IPS-18c (cell line): ENCODE measurements around the gene RCOR3.
"Not testable (repeated sequence)": the region's sequence is repeated elsewhere in the genome, so short reads cannot be mapped to it uniquely, and the experiment has no call there.

Experiments
- H3K4me3 ChIP-seq: 2 replicates; pipeline ENCODE4 v1.7.0; 2013; ENCODE audit warnings: low read depth, mild to moderate bottlenecking, low read length, moderate library complexity; ENCODE audit not compliant: insufficient read depth
- H3K9me3 ChIP-seq: one replicate; pipeline ENCODE4 v1.6.1; 2013; ENCODE audit warnings: mild to moderate bottlenecking, low read length, moderate library complexity; ENCODE audit not compliant: control insufficient read depth, insufficient read depth

Gene RCOR3

GRCh38 chr1:211347077-211347844, 88.1 kb downstream of the RCOR3 start:
- Histone ChIP-seq H3K9me3 (peaks cover 5% of the 10 kb centered on the region), H3K4me3 (no peak overlapping the region)

- Histone ChIP-seq H3K4me3 (no peak overlapping the region), H3K9me3 (peaks cover 5% of the 10 kb centered on the region)
Measured at GRCh38 chr1:211348547-211348946, 89.4 kb downstream of the RCOR3 start.

GRCh38 chr1:211349741-211350140, 90.6 kb downstream of the RCOR3 start:
- no peak overlapping the region for H3K4me3 ChIP-seq
- peaks cover 5% of the 10 kb centered on the region for H3K9me3 ChIP-seq

GRCh38 chr1:211352055-211352454, 92.9 kb downstream of the RCOR3 start:
- not testable (repeated sequence) for H3K4me3 ChIP-seq, H3K9me3 ChIP-seq

GRCh38 chr1:211352465-211352864, 93.3 kb downstream of the RCOR3 start:
- Histone ChIP-seq H3K9me3 (peaks cover 5% of the 10 kb centered on the region), H3K4me3 (no peak overlapping the region)

GRCh38 chr1:211352985-211353515, 93.9 kb downstream of the RCOR3 start:
- peaks cover 5% of the 10 kb centered on the region for H3K9me3 ChIP-seq
- no peak overlapping the region for H3K4me3 ChIP-seq

GRCh38 chr1:211353562-211354212, 94.5 kb downstream of the RCOR3 start:
- Histone ChIP-seq H3K9me3 (peaks cover 5% of the 10 kb centered on the region), H3K4me3 (no peak overlapping the region)

GRCh38 chr1:211355873-211356272, 96.7 kb downstream of the RCOR3 start:
- H3K4me3 ChIP-seq = no peak overlapping the region

GRCh38 chr1:211356723-211357407, 97.7 kb downstream of the RCOR3 start:
- Histone ChIP-seq H3K4me3 (no peak overlapping the region), H3K9me3 (no peaks in the 10 kb centered on the region)

More at GRCh38 chr1:211355873-211356272, 96.7 kb downstream of the RCOR3 start:
- no peaks in the 10 kb centered on the region for H3K9me3 ChIP-seq

- Histone ChIP-seq H3K4me3 (no peak overlapping the region), H3K9me3 (no peaks in the 10 kb centered on the region)
Measured at GRCh38 chr1:211358685-211359084, 99.5 kb downstream of the RCOR3 start.

- Histone ChIP-seq H3K9me3 (no peaks in the 10 kb centered on the region), H3K4me3 (no peak overlapping the region)
Measured at GRCh38 chr1:211359876-211360275, 100.7 kb downstream of the RCOR3 start.

GRCh38 chr1:211361202-211361601, 102.0 kb downstream of the RCOR3 start:
- H3K9me3 ChIP-seq = no peaks in the 10 kb centered on the region

More at GRCh38 chr1:211361202-211361601, 102.0 kb downstream of the RCOR3 start:
- no peak overlapping the region for H3K4me3 ChIP-seq
